ENCODE results near the gene ADAM17.
"Not testable (repeated sequence)": the region's sequence is repeated elsewhere in the genome, so short reads cannot be mapped to it uniquely, and the experiment has no call there.

The ADAM17 gene

DNA sequence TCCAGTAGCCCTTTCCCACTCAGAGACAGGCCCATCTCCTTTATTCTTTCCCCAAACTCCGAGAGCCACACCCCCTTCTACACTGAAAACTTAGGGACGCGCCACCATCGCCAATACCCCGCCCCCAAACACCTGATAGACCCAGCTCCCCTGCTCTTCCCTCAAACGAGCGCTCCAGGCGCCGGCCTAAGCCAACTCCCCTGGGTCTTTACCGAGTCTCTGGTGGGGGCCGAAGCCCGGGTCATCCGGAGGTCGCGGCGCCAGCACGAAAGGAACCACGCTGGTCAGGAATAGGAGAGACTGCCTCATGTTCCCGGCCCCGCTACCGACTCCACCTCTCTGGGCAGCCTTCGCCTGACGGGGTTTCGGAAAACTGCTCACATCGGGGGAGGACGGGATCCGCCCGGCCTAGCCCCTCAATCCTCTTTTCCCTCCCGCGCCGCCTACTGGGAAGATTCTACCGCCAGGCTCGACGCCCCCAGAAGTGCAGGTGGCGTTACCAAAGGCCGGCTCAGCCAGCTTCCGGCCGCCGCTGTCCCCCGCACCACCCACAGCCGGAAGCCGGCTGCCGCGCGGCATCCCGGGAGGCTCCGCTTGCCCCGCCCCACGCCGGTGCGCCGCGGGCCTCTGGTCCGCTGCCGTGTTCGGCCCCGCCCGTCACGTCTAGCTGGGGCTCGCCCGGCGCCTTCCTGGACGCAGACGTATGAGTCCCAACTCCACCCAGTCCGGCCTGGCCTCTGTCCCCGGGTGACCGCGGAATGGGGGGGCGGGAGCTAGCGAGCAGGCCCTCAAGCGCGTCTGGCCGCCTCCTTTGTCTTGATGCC is at the start of gene ADAM17:
ADAM17 (minus strand) TSS at position 534 of the 824 bp plus-strand sequence; CDS start at position 309, 225 bp downstream.
- DNase-seq, result peak; percentile 98

DNA sequence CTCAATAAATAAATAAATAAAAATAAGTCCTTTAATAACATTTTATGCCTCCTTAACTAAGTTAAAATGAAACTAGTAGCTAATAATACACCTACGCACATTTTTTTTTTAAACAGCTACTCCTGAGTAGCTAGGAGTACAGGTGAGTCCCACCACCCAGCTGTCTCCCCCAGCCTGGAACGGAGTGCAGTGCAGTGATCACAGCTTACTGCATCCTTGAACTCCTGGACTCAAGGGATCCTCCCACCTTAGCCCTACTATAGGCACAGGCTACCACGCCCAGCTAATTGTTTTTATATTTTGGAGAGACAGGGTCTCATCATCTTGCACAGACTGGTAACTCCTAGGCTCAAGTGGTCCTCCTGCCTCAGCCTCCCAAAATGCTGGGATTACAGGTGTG is 46.8 kb upstream of the ADAM17 start:
- no peak for DNase-seq

DNA sequence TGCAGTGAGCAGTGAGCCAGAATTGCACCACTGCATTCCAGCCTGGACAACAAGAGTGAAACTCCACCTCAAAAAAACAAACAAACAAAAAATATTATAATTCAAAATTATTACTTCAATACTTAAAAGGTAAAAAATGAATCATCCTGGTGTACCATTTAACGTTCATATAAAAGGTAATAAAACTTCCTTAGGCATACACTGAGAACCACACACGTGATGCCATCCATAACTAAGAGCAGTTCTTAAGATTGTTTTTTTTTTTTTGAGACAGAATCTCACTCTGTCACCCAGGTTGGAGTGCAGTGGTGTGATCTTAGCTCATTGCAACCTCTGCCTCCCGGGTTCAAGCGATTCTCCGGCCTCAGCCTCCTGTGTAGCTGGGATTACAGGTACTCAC is 45.8 kb upstream of the ADAM17 start:
- DNase-seq, result no peak

DNA sequence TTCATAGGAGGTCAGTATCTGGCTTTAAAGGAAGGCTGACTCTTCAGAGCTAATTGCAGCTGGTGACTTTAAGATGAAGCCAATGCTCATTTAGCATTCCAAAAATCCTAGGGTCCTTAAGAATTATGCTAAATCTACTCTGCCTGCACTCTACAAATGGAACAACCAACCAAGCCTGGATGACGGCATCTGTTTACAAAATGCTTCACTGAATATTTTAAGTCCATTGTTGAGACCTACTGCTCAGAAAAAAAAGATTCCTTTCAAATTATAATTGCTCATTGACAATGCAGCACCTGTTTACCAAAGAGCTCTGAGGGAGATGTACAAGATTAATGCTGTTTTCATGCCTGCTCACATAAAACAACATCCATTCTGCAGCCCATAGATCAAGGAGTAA is 43.8 kb upstream of the ADAM17 start:
- DNase-seq, result no peak

DNA sequence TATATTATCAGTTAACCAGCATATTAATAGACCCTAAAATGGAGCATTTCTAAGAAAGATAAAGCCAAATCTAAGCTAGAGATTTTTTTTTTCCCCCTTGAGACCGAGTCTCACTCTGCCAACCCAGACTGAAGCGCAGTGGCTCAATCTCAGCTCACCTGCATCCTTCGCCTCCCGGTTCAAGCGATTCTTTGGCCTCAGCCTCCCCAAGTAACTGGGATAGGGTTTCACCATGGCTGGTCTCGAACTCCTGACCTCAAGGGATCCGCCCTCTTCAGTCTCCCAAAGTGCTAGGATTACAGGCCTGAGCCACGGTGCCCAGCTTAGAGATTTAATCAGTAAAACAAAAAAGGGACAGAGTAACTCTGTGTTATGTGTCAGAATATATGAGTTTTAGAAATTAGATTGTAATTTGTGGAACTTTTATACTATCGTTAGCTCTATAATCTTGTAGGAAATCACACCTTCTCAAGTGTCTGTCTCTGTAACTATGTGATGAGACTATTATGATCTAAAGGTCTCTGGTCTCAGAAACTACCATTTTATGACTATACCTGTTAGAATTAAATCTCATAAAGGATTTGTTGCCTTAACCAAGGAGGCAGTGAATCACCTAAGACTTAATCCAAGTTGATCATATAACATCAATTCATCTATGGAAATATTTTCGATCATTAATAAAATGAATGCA is 41.1 kb upstream of the ADAM17 start:
- DNase-seq, result no peak

DNA sequence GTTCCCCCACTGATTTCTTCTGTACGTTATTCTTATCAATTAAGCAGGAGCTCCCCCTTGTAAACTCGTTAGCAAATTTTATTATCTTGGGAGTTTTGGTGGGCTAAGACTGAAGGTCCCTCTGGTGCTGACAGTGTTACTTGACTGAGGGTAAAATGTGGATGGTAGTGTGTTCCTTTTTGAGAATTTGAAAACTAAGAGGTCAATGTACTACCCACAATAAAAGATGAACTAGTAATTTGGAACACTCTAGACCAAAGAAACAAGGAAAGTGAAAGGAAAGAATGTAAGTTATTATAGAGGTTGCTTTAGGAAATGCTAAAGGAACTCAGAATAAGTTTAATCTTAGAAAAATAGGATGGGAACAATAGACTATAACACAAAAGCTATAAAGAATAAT is 40.1 kb upstream of the ADAM17 start:
- DNase-seq, result no peak

DNA sequence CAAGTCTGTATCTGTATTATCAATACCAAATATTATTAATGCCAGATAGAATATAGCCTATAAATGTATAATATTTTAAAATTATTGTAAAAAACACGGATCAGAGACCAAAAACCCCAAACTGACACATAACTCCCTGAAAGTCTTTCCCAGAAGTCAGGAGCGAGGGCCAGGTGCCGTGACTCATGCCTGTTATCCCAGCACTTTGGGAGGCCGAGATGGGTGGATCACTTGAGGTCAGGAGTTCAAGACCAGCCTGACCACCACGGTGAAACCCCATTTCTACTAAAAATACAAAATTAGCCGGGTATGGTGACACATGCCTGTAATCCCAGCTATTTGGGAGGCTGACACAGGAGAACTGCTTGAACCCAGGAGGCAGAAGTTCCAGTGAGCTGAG is 39.6 kb upstream of the ADAM17 start:
- DNase-seq, result not testable (repeated sequence)

DNA sequence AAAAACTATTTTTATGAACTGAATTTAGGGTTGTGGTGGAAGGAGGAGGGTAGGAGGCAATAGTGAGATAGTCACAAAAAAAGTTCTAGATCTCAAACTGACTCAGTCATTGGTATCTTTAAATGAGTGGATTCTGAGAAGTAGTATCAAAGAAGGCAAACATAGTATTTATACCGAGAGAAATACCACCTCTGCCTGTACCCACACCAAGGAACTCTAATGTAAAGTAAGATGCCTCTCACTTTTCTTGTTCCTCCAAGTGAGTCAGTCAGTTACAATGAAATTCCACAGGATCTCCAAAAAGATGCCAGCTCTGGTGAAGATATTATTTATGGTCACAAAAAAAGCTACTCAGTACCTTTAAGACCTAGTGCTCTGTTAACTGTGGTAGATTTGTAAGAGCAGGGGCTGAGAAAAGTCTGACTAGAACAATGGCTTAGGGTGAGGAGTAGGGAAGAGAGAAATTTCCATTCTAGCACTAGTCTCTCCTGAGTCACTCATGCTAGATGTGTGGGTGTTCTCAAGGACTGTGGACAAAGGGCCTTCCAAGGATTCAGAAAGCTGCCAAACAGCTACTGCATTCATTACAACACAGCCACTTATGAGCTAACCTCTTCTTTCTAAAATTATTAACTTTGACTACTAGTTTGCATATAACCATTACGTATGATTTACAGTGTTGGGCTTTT is 38.9 kb upstream of the ADAM17 start:
- DNase-seq, result peak; percentile 31

DNA sequence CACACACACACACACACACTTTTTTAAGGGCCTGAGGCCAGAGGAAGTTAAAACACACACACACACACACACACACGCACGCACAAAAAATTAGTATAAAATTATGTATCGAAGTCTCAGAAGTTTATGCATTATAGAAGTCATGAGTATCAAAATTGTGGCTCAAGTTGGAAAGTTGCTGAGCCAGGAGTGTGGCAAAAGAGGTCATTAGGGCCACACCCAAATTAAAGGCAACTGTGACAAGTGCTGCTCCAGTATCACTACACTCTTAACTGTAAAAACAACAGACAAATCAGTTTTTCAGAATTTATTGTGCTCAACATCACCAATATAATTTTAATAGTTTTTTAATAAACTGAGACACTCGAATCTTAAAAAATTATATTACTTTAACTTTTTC is 38.3 kb upstream of the ADAM17 start:
- DNase-seq, result no peak

DNA sequence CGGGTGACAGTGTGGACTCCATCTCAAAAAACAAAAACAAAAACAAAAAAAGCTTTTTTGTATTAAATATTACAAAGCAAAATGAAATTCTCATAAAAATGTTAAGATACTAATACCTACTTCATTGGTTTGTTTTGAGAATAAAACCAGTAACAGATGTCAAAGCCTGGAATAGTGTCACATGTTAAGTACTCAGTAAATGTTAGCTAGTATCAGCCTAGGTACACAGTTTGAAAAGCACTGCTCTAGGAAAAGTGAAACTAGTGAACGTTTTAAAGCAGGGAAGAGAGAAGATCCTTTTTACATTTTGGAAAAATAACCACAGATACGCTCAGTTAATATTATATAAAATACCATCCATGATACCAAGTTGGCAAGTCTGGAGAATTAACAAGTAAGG is 37.1 kb upstream of the ADAM17 start:
- no peak for DNase-seq

DNA sequence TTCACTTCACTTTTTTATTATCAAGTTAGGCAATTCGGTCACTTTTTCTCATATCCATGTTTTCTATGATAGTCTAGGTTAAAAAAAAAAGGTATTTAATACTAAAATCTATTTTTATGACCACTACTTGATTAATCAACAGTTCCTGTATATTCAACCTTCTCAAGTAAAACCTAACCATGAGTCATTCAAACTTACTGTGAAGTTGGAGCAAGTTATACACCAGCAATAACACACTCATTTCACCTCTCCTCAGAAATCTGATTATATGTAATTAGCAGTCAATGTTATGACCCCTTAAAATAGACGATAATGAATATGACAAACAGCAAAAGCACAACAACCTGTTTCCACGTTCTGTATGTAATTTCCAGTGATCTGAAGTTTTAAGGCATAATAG is 35.0 kb upstream of the ADAM17 start:
- DNase-seq, result no peak

DNA sequence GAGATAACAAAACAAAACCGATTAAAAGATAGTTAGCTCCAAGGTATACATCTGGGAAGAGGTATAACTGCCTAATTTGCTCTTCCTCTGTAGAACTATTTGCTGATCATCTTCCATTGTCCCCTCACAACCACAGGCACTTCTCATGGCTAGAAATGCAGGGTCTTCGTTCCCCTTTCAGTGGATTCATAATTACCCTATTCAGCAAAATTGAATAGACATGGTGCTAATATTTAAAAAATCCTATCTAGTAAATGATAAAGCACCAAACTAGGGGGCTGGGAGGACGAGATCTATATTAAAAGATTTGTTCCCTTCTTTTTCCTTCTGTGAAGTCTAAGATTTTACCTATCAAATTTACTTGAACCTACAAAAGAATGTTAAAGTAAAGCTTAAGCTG is 30.8 kb upstream of the ADAM17 start:
- DNase-seq, result no peak

DNA sequence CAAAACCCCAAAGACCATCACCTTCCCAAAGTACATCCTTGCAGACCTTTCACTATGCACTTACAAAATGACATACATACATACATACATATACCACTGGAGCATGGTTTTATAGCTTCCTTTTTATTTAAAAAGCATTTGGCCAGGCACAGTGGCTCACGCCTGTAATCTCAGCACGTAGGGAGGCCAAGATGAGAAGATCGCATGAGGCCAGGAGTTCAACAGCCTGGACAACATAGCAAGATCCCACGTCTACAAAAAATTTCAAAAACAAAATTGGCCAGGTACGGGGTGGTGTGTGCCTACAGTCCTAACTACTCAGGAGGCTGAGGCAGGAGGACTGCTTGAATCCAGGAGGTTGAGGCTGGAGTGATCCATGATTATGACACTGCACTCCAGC is 29.9 kb upstream of the ADAM17 start:
- DNase-seq, result no peak

DNA sequence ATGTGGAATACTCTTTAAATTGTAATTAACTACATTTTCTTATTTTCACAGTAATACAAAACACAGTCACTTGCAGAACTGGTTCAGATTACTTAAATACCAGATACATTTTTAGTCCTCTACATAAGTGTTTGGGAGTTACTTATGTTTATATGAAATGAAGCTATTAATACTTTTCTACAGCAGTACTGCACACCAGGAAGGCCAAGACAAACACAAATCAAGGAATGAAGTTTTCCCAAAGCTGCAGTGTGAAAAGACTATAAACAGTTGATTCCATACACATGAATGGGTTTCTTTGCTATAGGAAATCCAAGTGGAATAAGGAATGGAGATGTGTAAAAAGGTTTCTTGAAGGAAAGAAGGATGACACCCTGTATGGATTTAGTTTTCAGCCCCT is 29.3 kb upstream of the ADAM17 start:
- not testable (repeated sequence) for DNase-seq

DNA sequence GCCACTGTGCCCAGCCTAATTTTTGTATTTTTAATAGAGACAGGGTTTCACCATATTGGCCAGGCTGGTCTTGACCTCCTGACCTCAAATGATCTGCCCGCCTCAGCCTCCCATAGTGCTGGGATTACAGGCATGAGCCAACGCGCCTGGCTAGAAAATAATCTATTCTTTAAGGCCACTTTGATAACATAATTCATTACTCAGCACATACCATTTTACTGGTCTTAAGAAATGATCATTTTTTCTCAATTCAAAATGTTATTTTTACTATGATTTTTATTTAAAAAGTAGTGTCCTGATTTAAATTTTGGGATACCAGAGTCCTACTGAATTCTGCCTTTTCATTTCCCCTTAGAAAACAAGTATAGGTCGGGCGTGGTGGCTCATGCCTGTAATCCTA is 27.0 kb upstream of the ADAM17 start:
- no peak for DNase-seq

DNA sequence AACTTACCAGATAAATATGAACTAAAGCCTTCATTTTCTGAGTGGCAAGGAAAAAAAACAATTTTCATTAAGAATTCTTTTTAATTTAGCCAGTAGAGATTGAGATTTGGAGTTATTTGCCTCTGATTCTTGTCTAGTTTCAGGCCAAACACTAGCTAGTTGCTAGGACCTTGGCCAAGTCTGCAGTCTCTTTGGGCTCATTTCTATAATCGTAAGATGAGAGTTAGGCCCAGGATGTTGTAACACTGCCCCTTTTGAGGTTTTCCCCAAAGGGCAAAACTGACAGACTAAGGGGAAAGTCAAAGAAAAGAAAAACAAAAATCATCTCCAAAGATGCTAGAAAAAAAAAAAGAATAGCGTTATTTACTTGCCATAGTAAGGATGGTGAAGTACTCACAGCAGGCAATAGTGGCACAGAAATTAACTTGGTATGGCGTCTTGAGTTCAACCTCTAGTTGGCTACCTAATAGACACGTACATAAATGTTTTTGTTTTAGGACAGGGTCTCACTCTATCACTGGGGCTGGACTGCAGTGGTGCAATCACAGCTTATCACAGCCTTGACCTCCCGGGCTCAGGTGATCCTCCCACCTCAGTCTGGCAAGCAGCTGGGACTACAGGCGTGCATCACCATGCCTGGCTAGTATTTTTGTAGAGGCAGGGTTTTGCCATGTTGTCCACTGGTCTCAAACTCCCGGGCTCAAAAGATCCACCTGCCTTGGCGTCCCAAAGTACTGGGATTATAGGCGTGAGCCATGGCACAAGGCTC is 23.0 kb upstream of the ADAM17 start:
- no peak for DNase-seq

DNA sequence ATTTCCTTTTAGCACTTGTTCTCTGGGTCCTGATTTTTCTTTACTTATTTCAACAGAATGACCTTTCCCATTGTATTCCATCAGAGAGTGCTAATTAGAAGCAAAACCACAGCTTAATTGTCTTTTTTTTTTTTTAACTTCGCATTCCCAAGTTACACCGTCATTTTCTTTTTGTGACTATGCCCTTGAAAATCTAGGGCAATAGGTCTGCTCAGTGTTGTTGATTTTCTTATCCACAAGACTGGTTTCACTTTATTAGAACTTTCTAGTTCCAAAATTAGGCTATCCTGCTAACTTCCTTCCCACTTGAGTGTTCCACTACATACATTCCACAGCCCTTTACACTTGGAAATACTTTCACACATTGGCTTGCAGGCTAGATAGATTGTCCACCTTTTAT is 18.7 kb upstream of the ADAM17 start:
- no peak for DNase-seq

DNA sequence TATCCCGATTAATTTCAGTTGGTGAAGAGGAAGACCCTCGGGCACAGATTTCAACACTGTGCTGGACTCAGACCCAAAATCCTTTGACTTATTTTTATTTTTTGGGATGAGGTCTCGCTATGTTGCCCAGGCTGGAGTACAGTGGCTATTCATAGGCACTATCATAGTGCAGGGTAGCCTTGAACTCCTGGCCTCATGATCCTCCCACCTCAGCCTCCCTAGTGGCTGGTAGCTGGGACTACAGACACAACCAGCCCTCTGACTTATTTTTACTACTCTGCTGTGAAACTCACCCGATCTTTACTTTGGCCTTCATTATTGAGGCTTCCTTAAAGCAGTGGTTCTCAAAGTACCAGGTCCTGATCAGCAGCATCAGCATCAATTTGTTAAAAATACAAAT is 18.2 kb upstream of the ADAM17 start:
- DNase-seq, result no peak

DNA sequence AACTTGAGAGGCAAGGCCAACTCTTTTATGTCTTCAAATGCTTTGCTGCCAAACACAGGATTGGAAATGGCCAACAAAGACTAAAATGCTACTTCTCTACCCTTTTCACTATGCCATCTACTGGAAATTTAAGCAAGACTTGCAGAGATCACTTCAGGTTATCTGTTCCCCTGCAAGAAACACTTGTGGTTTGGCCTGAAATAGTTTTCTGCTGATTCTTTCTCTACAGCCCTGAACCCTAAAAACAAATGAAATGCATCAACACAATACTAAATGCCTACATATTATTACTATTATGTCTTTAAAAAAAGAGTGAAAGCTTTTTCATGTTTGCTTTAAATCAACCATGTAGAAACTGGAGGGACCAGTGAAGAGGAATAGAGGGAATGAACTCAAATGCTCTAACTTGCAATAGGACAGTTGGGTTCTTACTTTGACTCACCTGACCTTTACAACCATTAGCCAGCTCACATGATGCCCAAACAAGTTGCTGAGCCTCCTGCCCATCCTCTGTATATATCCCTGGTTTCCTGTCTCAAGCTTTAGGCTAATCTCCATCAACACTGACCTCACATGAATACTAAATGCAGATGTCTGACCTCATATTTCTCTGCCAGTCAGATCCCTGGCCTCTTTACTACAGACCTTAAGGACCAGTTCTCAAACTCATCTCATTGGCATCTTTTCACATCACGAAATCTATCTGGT is 17.5 kb upstream of the ADAM17 start:
- no peak for DNase-seq

DNA sequence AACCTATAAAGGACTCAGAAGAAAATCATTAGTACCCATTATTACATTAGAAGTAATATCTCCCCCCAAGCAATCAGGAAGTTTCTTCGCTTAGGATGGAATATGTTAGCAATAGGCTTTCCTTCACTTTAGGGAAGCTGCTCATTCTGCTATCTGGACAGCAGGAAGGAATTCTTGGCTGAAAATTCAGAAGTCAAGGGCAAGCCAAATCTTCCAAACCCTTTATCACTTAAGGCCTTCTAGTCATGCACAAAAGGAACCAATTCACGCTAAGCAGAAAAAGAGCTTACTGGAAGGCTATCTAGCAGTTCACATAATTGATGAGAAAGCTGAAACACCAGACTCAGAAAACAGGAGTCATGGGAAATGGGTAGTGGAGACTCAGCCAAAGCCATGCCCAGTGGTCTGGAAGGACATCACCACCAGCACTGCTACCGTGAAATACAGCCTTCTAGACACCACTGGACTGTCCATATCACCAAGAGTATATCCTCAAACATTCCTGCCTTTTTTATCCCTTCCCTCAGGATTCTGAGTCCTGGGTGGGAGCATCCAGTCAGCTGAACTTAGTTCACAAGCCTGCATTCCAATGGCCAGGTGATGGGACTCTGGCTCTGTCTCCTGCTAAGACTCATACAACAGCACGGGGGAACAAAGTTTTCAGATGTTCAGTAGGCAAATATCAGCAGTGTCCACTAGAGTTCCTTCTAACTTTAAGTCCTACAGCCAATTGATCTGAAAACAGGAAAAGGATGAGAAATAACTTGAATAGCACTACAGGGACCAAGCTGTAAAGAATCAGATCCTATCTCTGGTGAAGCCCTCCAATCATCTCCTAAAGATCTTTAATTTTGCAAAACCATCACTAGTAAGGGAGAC is 14.8 kb upstream of the ADAM17 start:
- DNase-seq, result no peak

DNA sequence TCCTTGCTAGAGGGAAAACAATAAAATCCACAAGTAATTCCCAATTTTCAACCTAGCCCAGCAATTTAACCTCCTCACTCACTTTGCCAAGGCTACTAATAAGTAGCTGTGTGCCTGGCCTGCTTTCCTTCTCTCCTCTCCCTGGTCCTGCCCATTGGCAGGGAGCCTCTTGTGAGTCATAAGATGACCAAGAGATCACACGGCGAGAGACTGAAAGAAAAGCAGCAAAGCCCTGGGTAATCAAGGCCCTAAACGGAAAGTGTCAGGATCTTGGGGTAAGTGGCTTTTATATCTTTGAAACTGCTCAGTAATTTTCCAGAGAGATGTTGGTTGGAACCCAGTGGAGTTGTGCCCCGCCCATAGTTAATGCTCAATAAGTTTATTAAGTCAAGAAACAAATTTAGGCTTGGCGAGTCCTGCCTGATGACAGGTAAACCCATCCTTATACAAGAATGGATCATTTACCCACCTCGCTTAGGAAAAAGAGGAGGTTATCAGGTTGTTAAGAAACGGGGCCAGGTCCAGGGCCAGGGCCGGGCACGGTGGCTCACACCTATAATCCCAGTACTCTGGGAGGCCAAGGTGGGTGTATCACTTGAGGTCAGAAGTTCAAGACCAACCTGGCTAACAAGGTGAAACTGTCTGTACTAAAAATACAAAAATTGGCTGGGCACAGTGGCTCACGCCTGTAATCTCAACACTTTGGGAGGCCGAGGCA is 10.0 kb upstream of the ADAM17 start:
- DNase-seq, result peak; percentile 82
